HS-27A (cell line): ENCODE results near the gene DBN1.

Experiments
- DNase-seq: peaks from one replicate; pipeline ENCODE4 v3.0.0-alpha.2; 2012; ENCODE audit warnings: low read depth, missing footprints

Gene DBN1

DNA sequence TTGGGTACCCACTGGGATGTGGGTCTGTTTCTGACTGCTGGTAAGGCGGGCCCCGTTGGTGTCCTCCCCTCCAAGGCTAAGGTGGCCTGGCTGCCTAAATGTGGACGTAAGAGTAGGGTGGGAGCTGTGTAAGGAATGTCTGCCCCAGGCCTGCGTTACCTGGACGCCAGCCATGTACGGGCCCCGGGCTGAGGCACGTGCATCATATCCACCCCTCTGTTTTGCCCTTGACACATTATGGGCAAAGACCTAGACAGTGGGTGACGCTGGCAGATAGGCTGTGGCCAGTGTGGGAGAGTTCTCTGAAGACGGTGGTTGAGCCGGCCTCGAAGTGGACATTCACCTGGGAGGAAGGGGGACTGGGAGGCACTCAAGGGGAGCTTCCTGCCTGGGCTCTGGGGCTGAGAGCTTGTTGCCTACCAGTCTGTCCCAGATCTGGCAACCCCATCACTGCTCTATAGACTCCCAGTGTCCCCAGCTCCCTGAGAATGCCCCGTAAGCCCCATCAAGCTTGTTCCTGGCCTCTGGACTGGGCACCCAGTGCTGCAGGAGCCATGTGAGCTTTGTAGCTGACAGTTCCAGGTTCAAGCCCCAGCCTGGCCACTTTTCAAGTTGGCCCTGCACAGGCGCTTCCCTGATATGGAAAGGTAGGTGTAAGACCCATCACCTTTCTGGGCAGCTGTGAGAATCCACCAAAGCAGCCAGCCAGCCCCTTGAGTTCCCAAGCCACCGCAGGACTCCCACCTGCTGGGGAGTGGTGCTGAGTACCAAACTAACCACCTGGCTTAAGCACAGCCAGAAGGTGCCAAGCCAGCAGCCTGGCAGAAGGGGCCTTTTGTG is 30.1 kb downstream of the DBN1 start:
- DNase-seq: no peak

DNA sequence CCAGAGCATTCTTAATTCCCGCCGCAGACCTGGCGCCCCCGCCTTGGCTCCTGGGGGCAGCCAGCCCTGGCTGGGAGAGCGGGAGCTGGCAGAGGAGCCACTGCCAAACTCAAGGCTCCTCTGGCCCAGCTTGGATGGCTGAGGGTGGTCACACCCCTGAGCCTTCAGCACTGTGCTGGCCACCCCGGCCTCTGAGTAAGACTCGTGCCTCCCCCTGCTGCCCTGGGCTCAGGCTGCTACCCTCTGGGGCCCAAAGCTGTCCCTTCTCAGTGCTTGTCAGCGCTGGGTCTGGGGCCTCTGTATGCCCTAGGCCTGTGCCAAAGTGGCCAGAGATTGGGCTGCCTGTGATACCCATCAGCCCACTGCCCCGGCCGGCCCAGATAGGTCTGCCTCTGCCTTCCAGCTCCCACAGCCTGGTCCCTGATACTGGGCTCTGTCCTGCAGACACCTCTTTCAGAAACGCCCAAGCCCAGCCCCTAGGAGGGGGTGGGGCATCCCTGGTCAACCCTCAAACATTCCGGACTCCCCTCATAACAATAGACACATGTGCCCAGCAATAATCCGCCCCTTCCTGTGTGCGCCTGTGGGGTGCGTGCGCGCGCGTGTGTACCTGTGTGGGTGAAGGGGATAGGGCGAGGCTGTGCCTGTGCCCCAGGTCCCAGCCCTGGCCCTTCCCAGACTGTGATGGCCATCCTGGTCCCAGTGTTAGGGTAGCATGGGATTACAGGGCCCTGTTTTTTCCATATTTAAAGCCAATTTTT is 31.2 kb downstream of the DBN1 start:
- no peak for DNase-seq

DNA sequence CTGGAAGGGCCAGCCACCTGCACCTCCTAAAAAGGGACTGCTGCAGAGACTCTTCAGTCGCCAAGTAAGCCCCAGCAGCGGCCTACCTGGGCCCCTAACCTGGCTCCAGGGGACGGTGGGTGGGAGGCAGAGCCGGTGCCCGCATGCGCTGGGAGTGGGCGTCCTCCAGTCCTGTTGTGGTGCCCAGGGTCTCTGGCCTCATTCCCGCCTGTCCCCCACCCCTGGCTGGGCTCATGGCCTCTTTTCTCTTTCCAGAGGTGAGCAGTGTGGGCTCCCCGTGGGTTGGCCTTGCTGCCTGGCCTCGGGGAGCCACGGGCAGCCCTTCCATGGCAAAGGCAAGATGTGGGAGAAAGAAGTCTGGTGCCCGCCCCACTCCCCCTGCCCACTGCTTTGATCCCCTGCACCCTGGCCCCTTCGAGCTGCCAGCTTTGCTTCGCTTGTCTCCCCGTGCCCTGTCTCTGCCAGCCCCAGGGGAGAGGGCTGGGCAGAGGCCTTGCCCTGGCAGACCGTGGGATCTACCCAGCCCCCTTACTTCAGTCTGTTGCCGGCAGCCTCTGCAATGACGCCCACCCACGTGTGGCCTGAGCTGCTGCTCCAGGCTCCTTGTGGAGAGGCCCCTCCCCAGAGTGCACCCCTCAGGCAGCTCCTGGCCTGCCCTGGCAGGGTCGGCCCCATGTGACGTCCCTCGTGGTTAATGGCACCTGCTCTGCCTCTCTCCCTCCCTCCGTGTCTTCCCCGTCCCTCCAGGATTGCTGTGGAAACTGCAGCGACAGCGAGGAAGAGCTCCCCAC is 32.2 kb downstream of the DBN1 start:
- DNase-seq: no peak

DNA sequence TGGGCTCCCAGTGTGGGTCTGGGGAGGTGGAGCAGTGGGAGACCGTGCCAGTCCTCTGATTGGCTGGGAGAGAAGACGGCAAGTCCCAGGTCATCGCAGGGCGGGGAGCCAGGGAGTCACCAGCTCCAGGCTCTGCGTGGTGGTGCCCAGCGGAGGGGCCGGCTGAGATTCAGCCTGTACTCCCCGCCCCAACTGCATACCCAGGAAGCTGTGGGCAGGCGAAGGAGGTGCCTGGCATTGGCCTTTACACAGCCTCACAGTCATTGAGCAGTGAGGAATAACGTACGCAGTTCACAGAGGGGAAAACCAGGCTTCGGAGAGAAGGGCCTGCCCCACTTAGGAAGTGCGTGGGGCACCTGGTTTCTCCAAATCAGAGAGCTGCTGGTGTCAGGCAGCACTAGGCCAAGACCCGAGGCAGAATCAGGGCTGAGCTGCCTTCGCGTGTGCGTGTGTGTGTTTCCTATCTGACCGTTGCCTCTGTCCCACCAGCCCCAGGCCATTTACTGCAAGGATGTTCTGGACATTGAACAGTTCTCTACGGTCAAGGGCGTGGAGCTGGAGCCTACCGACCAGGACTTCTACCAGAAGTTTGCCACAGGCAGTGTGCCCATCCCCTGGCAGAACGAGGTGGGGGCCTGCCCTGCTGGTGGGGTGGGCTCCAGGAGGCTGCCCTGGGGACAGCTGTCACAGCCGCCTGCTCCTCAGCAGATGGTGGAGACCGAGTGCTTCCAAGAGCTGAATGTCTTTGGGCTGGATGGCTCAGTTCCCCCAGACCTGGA is 33.0 kb downstream of the DBN1 start:
- no peak for DNase-seq

DNA sequence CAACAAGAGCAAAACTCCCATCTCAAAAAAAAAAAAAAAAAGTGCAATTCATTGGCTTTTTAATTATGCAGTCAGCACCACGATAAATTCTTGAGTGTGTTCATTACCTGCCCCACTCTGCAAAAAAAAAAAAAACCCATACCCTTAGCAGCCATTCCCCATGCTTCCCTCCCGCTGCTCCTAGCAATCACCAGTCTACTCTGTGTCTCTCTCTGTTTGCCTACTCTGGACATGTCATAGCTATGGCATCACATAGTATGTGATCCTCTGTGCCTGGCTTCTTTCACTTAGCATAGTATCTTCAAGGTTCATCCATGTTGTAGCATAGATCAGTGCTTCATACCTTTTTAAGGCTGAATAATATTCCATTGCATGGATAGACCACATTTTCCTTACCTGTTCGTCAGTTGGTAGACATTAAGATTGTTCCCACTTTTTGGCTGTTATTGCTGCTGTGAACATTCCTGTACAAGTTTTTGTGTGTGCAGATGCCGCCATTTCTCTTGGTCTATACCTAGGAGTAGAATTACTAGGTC is 33.8 kb downstream of the DBN1 start:
- no peak for DNase-seq

DNA sequence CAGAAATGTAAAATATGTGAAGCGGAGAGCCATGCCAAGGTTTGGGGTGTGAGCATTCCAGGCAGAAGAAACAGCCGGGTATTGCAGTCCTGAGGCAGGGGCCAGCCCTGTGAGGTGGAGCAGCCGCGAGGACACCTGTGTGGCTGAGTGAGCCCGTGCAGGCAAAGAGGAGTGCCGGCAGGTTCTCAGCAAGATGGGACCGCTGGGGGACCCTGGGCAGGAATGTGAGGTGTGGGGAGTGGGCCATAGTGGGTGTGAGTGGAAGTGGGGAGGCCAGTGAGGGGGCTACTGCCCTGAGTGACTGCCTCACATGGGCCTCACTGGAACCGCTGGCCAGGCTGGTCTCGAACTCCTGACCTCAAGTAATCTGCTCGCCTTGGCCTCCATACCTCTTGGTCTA is 35.0 kb downstream of the DBN1 start:
- no peak for DNase-seq

DNA sequence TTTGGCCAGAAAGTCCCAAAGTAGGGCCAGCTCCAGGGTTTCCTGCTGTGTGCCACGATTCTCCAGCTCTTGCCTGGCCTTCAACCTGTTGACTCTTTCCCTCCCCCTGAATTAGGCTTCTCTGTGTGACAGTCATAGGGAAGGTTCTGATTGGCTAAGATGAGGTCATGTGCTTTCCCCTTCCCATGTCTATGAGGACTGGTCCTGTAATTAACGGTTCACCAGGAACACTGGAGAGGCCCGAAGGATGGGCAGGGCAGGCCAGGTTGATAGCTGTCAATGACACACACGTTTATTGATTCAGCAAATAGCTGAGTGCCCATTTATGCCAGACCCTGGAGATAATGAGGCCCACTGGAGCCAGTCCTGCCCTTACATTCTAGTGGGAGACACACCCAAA is 35.8 kb downstream of the DBN1 start:
- no peak for DNase-seq

DNA sequence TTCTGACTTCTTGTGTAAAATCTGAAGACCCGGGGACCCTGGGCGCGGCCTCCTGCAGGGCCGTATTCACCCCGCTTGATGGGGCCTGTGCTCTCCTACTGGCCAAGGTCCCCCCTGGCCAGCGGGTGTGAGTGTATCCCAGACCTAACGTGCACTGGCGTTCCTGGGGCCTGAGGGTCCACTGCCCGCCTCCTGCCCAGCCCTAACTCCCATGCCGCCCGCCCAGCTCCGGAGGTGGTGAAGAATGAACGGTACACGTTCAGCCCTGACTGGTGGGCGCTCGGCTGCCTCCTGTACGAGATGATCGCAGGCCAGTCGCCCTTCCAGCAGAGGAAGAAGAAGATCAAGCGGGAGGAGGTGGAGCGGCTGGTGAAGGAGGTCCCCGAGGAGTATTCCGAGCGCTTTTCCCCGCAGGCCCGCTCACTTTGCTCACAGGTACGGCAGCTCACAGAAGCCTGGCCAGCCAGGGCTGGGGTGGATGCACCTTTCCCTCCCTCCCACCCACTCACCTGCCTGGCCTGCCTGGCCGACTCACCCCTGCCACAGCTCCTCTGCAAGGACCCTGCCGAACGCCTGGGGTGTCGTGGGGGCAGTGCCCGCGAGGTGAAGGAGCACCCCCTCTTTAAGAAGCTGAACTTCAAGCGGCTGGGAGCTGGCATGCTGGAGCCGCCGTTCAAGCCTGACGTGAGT is 37.4 kb downstream of the DBN1 start:
- no peak for DNase-seq

DNA sequence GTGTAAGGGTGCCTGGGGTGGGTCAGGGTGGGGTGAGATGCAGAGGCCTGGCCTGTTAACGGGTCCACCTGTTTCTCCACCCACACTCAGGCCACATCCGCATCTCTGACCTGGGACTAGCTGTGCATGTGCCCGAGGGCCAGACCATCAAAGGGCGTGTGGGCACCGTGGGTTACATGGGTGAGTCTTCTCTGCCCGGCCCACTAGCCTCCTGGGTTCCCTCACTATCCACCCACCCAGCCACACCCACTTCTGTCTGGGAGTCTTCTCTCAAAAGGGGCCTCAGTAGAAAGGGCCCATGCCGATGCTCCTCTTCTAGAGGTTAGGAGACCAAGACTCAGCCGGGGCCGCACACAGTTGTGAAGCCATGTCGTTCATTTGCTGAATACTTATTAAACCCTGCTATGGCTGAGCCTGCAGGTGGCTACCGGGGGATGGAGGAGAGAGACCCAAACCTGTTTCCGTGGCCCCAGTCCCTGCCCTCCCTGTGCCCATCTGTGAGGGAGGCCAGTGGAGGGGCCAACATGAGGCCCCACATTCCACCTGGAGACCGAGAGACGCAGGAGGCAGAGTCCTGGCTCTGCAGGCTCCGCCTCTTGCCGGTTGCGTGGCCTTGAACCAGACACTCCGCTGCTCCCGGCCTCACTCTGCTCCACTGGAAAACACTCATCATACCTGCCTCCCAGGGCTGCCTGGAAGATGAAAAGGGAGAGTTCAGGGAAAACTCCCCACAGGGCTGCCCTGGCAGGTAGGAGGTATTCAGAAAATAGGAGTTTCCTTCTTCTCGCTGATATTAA is 38.3 kb downstream of the DBN1 start:
- no peak for DNase-seq

DNA sequence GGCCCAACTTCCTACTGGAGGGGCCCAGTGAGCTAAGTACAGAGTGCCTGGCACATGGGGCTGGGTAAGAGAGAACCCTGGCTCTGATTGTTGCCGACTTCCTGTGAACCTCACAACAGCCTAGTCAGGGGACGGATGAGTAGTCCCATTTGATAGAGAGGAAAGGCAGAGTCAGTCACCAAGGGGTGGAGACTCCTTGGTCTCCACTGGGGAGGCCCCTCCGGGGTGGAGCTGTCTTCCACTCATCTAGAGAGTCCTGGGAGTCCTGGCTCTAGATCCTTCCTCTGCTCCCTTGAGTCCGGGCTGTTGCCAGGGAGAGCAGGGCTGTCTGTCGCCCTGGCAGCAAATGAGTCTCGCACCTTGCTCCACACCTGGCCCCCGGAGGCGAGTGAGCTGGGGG is 39.0 kb downstream of the DBN1 start:
- DNase-seq: no peak

DNA sequence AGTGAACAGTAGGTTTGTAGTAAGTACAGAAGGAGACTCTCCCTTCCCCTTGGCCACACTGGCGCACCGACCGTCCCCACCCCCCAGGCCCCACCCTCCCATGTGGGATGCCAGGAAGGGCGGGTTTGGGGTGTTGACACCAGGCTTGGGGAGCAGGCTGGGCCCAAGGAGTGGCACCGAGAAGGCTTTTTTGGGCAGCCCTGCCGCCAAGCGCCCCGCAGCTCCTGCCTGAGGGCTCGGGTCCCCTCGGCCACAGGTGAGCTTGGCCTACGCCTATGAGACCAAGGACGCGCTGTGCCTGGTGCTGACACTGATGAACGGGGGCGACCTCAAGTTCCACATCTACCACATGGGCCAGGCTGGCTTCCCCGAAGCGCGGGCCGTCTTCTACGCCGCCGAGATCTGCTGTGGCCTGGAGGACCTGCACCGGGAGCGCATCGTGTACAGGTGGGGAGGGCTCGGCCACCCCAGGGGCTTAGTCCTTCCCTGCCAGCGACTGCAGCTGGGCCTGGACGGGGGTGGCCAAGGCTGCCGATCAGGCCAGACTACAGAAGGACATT is 39.7 kb downstream of the DBN1 start:
- DNase-seq: no peak

DNA sequence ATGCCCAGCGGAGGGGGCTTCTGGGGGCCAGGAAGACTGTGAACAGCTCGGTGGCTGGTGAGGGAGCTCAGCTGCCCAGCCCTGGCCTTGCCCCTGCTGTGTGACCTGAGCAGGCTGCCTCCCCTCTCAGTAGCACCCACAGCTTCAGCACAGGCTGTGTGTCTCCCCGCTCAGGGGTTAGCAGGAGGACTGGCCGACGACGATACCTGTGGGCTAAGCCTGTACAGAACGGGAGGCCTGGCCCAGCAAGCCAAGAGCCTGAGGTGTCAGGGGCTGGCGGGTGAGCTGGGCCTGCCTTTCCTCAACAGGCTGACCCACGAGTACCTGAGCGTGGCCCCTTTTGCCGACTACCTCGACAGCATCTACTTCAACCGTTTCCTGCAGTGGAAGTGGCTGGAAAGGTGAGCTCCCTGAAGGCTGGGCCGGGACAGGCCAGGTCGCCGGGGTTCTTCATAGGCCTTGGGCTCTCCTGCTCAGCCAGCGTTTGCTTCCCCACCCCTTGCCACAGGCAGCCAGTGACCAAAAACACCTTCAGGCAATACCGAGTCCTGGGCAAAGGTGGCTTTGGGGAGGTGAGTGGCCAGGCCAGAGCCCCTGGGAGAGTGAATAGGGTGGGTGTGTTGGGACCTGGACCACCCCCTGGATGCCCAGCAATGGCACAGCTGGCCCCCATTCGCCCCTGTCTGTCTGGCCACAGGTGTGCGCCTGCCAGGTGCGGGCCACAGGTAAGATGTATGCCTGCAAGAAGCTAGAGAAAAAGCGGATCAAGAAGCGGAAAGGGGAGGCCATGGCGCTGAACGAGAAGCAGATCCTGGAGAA is 40.4 kb downstream of the DBN1 start:
- no peak for DNase-seq

DNA sequence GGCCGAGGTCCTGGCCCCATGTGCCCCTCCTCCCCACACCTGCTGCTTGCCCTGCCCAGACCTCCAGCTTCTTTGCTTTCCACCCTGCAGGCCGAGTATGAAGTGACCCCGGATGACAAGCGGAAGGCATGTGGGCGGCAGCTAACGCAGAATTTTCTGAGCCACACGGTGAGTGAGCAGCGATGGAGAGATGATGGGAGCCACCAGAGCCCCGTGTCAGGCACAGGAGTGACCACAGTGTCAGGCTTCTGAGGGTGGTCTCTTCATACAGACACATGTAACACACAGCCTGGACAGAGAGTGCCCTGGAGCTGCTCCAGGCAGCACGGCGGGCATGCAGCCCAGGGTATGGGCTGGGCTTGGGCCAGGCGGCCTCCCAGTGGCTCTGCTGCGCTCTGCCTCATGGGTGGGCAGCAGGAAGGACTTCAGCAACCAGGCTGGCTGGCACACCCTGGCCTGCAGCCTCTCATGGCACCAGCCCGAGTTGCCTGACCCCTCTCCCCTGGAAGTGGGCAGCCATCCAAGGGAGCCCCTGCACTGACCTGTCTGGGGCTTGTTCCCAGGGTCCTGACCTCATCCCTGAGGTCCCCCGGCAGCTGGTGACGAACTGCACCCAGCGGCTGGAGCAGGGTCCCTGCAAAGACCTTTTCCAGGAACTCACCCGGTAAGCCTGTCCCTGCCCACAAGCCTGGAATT is 41.1 kb downstream of the DBN1 start:
- no peak for DNase-seq

DNA sequence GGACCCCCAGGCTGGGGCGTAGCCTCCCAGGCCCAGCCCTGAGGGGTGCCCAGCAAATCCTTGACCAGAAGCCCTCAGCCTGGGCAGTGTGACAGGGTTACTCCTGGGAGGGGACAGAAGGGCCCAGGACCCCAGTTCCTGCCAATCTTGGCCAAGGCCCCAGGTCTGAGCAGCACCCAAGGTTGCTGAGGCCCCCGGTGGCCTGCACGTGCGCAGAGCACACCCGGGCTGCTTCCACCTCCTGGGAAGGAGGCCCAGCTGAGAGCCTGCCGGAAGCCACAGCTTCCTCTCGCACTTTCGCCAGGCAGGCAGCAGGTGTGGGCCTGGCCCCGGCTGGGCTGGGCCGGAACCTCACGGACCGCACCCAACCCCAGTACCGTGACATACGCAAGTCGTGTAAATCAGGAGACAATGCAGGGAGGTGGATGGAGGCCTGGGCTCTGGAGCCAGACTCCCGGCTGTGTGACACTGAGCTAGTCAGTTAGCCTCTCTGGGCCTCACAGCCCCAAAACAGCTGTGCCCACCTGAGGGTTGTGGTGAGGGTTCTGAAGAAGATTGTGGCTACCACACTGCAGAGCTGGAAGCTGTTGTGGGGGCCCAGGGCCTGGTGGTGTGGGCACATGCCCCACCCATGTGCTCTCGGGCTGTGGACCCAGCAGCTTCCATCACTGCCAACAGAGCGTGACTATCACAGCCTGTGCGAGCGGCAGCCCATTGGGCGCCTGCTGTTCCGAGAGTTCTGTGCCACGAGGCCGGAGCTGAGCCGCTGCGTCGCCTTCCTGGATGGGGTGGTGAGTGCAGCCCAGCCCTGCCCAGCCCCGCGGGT is 41.9 kb downstream of the DBN1 start:
- no peak for DNase-seq

DNA sequence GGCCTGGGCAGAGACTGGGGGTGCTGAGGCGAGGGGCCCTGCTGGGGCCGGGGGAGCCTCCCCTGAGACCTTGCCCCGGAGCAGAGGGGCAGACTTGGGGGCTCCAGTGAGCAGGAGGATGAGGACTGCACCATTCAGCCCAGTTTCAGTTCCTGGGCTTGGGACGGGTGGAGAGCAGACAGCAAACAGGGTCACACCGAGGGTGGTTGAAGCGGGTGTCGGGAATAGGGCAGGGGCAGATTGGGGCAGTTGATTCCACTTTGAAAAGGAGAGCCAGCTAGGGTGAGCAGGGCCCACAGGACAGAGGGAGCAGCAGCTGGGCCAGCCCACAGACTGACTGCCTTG is 42.5 kb downstream of the DBN1 start:
- DNase-seq: no peak

DNA sequence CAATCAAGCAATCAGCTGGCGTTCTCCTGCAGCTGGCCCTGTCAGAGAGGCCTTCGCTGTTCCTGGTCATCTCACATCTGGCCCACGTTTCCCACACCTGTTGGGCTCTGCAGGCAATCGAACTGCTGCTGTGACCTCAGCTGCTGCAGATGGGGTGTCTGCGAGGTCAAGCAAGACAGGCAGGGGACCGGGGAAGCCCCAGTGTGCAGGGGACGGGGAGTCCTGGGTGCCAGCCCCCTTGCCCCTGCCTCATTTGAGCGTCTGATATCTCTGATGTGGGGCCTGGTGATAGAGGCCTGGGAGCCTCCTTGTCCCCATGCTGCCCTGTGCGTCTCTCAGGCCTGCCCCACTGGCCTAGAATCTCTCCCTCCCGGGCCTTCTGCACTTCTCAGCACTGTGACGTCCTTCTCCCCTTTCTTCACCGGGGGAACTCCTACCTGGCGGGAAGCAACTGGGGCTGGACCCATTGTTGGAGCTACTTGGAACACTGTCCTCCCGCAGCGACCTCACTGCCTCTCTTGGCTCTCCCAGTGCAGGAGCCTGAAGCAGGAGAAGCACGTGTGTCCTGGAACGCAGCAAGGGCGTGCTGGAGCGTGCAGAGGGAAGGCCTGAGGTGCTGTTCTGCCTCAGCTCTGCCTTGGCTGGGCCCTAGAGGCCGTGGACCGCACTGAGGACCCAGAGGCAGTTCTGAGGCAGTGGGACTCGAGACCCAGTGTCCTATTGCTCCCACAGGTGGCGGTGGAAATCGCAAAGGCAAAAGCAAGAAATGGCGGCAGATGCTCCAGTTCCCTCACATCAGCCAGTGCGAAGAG is 43.1 kb downstream of the DBN1 start:
- no peak for DNase-seq
